HG03558 (cell line): ENCODE data around the gene ARHGAP44.

Source experiments
- ATAC-seq: cut with Tn5 transposase; IDR thresholded peaks from one replicate; pipeline ENCODE4 v1.9.1; 2021; ENCODE audit warnings: moderate number of reproducible peaks; ENCODE audit not compliant: unreplicated experiment; ENCODE audit errors: extremely low read depth

The ARHGAP44 gene

DNA sequence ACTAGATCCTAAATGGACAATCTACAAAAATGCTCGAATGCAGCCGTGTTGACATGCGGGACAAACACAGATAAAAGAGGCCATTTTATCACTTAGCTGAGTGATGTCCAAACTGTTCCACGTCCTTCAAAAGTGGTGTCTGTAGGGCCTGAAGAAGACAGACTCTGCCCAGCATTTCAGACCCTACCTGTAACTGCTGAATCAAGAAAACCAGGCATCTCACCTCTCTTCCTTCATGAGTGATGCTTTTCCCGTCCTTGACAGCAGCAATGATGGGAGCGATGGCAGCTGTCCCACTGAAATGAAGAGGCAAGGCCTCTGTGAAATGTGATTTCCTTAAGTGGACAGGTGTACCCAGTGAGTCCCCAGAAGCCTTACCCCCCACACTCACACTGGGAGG, 216.2 kb downstream of the ARHGAP44 start:
- ATAC-seq = no peak

DNA sequence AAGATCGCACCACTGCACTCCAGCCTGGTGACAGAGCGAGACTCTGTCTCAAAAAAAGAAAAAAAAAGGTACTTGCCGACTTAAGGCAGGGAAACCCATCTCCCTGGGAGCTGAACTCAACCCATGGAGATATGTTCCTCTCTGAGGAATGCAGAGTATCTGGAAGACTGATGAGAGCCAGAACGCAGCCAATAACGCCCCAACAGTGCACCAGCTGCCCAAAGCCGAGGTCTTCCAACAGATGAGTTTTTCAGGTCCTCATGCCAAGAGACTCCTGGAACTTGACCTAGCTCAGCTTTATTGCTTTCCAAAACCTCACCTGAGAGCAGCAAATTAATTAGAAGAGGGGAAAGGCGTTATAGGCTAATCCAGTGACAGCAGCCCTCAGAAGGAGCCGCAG, 219.2 kb downstream of the ARHGAP44 start:
- ATAC-seq = no peak

DNA sequence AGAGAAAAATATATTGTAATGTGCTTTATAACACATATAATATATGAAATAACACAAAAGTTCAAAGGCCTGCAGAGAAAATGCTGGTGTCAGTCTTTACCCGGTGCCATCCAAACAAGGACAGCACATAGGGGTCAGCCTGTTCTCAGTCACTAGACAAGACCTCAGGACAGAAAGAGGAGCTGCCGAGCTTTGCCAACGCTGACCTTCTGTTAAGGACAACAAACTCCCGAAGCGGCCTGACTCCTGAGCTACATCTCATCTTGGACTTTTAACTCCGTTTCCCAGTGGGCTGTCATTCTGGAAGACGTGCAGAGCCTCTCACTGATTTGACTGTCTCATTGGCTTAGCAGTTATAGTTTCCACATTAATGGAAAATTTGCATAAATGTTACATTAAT, 221.7 kb downstream of the ARHGAP44 start:
- no peak for ATAC-seq

DNA sequence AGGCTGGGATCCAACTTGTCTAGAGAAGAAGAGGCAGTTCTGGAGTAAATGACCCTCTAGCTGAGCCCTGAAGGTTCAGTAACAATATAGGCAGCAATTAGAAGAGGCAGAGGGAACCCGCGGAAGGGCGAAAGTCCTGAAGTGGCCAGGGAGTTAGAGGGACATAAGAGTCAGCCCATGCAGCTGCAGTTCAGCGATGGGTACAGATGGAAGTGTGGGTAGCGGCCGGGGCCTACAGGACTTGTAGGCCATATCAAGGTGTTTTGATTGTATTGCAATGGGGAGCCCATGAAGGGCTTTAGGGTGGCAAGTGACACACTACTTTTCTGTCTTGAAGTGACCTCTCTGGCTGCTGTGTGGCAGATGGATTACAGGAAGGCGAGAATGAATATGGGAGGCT, 225.5 kb downstream of the ARHGAP44 start:
- no peak for ATAC-seq

DNA sequence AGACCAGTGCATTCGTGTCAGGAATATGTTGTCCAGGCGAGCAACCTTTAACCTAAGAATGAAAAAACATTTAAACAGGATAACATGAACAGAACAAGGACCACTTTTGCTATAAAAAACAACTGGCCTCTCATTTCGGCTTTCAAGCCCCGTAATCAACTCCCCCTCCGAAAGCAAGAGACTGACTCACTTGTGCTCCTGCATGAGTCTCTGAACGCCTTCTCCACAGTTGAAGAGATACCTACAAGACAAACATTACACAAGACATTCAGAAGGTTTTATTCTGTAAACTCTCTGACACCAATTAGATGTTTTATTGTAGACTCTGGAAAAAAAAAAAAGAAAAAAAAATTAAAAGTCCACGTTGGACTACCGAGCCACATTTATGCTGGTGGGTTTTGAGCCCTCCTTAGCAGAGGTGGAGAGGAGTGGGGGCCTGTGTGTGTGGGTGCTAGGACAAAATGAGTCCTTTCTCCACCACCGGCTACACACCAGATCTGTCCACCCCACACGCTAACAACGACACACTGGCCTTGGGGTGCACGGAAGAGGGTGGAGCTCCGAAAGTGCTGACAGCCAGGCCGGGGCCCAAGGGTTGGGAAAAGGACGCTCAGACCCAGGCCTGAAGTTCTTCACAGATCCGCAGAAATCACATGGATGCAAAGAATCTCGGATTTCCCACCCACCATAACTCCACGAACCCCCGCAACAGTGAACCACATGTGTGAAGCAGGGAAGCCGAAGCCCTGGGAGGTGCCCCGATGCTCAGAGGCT, 227.8 kb downstream of the ARHGAP44 start:
- peak; percentile 1 for ATAC-seq

DNA sequence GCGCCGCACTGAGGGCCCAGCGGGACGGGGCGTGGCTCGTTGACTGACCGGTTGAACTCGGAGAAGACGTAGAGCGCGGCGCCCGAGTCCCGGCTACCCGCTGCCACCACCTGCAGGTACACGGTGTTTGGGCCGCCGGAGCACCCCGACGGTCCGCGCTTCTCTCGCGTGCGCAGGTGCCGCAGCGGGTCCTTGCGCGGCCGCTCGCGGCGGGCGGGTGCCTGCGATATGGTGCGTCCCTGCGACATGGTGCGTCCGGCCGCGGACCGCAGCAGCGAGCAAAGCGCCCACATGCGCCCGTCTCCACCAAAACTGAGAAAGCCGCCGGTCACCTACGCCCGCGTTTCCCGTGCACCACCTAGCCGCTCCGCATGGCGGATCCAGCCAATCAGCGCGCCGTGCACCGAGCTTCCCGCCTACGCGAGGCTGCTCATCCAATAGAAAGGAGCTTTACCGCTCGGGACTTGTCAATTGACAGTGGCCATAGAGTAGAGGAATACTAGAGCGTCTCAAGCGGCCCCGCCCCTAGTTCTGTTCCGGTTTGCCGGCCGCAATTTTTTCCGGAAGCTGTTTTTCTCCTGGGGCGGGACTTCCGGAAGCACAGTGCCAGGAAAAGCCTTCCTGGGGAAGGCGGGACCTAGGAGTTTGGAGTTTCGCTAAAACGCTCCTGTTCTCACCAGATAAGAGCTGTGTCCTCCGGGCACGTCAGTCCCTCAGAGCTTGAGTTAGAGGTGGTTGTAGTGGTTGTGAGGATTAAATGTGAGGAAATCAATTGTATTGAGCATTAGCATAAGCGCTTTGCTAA, 228.6 kb downstream of the ARHGAP44 start, which contains the start of gene ELAC2:
ELAC2 (minus strand) TSS at position 373 of the 805 bp plus-strand sequence; CDS start at position 293, 80 bp downstream.
- peak; percentile 96 for ATAC-seq

DNA sequence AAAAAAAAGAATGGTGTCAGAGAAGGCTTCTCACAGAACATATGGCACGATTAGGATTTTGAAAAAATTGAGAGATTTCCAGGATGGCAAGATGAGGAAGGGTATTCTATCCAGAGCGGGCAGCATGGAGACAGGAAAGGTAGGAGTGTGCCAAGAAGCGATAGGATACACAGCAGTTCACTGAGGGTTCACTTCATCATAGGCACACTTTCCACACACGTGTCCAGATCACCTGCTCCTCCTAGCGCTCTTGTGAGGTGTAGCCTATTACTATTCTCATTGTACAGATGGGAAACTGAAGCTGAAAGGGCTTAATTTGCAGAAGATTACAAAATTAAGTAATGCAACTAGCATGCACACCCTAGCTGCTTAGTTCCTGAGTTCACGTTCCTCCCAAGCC, 234.7 kb downstream of the ARHGAP44 start:
- ATAC-seq = no peak

DNA sequence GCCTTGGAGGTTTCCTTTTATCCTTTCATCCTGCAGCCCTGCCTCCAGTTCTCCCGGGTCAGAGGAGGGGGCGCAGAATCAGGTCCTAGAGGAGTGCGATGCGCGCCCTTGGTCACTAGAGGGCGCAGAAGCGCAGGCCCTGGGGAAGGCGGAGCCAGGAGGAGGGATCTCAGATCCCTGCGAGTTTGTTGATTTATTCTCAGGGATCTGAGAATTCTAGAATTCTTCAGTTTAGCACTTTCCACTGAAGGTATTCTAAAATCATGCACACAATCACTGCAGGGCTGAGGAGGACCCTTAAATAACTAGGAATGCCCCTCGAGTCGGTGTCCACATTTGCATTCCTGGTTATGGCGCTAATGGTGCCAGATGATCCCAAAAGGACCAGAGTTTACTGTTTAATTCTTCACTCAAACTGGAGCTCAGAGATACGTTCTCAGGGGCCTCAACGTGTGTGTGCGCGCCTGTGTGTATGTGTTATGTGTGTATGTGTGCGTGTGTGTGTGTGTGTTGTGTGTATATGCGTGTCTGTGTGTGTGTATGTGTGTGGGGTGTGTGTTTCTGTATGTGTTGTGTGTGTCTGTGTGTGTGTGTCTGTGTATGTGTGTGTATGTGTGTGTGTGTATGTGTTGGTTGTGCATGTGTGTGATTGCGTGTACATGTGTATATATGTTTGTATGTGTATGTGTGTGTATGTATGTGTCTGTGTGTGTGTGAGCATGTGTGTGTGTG, 235.4 kb downstream of the ARHGAP44 start:
- no peak for ATAC-seq

DNA sequence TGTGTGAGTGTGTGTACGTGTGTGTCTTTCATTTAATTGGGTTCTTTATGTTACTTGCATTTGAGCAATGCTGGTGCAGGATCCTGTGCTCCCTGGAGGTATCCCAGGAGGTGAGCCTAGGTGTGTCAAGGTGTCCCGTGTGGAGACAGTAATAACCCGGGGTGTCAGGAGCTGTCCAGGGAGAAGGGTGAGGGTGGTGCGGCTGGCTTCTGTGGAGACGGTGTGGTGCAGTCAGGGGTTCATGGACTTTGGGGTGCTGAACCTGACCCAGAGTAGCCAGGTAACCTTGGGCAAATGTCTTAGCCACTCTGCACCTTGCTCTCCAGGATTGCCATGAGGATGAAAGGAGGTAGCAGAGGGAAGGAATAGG, 235.9 kb downstream of the ARHGAP44 start:
- ATAC-seq = no peak

DNA sequence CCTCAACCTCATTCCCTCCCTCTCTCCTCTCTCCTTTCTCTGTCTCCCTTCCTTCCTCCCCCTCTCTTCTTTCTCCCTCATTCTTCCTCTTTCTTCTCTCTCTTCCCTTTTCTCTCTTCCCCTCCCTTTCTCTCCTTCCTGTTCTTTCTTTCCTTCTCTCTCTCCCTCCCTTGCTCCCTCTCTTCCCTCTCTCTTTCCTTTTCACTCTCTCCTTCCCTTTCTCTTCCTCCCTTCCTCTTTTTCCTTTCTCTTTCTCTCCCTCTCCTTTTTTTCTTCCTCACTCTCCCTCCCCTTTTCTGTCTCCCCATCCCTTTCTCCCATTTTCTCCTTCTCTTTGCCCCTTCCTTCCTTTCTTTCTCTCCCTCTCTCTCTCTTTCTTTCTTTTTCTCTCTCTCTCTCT, 236.4 kb downstream of the ARHGAP44 start:
- no peak for ATAC-seq

DNA sequence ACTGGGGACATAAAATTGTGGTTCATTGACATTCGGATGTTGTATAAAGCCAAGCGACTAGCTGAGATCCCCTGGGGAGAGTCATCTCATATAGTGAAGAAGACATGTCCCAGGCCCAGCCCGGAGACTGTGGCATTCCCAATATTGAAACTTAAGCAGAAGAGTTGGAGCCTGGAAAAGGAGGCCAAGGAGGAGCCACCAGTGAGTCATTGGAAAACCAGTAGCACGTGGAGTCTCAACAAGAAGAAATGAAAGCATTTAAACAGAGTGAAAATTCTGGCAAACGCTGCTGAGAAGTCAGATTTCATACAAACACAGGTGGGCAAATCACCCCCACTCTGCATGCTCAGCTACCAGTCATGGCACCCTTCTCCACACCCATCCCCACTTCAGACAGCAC, 237.9 kb downstream of the ARHGAP44 start:
- ATAC-seq = no peak

DNA sequence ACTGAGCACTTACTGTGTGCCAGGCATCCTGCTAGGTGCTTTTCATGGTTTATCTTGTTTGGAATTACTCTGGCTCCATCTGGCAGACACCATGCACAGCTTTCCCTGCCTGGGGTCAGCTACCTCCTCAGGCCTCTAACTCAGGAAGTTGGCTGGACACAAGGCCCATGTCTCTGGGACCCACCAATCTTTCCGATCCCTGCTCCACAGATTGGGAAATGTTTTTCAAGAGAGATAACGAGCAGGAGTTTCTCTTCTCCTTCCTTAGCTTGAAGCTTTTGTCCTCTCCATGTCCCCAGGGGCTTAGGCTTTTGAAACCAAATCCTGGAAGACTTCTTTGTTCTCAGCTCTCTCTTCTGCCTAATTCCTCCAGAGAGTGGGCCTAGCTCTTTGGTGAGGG, 240.0 kb downstream of the ARHGAP44 start:
- ATAC-seq = no peak

DNA sequence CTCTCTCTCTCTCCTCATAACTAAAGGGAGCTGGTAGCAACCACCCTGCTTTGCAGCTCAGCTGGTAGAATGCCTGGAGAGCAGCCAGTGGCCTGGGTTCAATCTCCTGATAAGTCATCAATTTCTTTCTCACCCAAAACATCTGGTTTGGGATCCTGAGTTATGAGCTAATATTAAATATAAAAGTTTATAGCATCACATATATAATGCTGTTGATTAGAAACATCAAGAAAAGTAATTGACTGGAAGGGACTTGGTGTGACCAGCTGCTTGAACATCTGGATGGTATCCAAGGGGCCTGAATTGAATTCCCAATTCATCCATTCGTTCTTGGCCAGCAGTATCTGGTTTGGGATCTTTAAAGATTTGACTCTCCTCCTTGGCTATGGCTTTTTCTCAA, 240.8 kb downstream of the ARHGAP44 start:
- ATAC-seq = no peak

DNA sequence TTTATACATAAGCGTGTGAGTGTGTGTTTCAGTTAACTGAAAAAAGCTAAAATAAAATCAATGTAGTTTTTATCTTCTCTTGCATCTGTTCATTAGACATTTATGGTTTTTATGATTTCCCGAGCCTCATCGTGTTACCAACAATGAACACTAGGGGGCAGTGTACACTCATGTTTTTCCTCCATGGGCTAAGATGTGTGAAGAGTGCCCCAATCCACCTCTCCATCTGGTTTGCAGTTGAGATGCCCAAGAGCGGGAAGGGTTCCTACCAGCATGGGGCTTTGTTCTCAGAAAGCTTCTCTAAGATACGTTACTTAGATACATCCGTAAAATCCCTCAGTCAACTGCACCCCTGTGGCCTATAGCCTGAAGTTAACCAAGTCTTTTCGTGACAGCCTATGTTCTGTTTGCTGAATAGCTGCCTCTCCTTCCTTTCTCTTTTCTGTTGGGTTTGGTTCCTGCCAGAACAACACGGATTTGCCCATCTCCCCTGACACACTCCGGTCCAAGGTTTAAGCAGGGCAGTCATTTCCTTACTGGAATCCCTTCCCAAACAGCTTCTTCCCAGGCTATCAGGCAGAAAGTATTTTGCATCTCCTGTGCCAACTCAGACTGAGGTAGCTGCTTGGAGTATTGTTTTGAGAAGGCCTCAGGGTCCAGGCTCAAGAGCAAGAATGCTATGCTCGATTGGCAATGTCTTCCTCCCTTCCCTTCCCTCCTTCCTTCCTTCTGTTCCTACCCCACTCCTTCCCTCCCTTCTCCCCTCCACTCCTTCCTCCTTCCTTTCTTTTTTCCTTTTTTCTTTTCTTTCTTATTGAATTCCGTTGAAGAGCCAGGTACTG, 241.4 kb downstream of the ARHGAP44 start:
- ATAC-seq = no peak

DNA sequence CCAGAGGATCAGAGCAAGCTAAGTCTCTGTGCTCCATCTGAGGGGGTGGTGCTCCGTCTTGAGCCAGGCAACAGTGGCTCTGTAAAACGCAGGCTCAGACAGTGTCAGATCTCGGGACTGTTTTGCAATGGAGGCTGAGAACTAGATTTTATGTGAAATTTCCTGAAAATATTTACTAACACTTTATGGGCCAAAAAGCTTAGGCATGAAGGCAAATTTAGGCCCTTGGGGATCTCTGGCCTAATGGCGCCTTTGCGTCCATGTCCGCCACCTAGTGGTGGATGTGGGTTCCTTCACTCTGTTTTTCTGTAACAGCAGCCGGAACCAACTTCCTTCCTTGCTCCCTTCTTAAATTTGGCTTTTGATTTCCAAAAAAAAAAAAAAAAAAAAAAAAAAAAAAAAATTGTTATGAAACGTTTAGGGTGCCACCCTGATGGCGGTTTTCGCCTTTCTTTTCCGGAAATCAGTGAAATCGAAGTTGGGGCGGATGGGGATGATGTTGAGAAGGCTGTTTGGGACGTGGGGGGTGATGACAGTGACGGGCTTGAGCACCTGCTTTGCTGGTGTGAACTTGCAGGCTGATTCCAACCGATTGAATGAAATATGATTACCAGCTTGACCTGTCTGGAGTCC, 242.5 kb downstream of the ARHGAP44 start:
- ATAC-seq = no peak

DNA sequence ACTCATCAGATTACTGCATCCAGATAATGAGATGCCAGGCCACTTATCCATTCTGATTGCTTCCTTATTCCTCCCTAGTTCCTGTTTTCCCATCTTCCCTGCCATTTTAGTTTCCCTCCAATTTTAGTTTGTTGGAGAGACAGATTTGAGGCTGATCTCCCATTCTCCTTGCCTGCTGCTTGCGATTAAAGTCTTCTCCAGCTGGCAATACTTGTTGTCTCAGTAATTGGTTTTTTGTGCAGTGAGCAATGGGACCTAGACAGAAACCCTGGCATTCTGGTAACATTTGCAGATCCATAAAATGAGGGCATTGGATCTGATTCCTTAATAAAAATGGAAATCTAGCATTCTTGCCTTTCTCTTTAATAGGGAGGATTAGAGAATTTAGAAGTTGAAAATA, 246.1 kb downstream of the ARHGAP44 start:
- no peak for ATAC-seq

DNA sequence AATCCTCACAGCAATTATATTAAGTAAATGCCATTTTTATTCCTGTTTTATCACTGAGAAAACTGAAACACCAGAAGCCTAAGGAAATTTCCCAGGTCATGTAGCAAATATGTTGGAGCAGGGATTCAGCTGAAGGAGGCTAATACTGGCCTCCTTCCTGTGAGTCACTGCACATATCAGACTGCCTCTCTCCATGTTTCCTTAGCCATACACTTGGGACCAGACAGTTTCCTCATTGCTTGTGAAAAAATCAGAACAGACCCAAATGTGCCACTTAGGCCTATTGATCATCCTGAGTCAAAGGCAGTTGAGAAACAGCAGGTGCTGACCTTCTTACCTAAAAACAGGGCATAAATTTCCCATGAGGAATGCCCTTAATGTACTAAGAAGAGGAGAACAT, 247.5 kb downstream of the ARHGAP44 start:
- ATAC-seq = no peak

DNA sequence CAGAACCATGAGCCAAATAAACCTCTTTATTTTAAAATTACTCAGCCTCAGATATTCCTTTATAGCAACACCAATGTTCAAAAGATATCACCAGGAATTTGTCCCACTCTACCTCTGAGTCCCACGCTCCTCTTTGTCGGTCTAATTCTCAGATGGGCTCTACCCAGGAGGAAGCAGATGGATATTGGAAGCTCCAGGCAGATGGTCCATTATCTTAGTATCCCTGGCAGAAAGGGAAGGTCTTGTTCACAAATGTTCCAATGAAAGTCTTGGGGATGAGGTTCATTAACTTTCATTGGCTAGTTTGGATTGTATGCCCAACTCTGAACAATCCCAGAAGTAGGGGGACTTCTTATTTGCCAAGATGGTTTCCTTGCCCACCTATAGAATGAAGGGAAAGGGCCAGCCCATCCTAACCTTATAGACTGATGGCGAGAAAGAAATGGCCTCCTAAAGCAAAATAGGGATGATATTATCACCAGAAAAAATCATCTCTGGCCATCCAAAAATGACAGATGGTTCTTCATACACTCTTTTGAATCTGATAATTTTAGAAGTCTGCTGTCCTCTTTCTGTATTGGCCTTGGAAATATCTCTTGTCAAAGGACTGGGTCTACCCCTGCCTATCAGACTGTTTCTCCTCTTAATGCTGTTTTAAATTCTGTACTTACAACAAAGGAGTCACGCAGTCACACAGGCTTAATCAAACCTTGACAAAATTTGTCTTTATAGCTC, 249.8 kb downstream of the ARHGAP44 start:
- ATAC-seq = no peak
